Stimulated activated CD8-positive, alpha-beta memory T cell treated with anti-CD3 and anti-CD28 coated beads, Interleukin-12 subunit alpha, Interleukin-12 subunit beta, amount 100 ng/mL, for 1 hour (primary cell): ENCODE measurements around the gene MOB1B.

Source experiments
- DNase-seq: peaks from one replicate; pipeline ENCODE4 v3.0.0-alpha.2; 2020; ENCODE audit warnings: low read depth

The MOB1B gene

DNA sequence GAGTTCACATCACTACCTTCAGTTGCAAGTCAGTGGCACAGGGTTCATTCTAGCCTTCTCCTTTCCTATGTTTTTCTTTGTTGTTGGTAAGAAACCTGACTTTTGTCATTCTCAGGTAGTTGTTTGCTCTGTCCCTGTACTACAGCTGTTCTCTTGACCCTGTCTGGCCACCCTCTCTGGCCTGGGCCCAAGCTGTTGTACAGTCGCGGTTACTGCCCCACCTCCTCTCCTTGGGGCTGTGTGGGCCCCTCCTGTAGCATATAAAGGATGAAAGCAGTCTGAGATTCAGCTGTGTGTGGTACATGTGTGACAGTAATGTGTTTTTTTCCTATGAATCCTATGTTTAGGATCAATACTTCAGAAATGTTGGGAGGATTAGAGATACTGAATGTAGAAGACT, 12.5 kb downstream of the MOB1B start:
- no peak for DNase-seq

DNA sequence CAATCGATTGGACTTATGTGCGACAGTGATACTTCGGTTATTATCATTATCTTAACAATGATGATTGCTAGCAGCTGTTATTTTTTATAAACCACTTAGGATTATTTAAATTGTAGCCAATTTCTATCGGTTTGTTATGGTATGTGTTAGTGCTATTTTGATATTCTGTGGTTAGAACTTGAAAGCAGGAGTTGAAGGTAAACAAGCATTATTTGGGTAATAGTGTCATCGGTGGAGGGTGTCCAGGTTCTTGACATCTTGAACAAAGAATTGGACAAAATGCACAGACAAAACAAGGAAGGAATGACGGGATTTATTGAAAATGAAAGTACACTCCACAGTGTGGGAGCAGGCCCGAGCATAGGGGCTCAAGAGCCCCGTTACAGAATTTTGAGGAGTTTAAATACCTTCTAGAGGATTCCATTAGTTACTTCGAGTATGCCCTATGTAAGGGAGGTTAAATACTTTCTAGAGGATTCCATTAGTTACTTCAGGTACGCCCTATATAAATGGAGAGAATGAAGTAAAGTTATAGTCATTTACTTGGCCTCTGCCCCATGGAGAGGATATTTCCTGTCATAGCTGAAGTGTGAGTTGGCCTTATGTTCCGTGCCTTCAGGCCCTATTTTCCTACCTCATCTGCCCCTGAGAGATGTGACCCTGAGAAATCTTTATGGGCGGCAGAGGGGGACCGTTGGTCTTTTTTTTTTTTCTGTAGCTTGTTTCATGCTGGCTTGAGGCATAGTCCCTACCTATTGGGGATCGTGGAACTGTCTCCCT, 13.1 kb downstream of the MOB1B start:
- no peak for DNase-seq

DNA sequence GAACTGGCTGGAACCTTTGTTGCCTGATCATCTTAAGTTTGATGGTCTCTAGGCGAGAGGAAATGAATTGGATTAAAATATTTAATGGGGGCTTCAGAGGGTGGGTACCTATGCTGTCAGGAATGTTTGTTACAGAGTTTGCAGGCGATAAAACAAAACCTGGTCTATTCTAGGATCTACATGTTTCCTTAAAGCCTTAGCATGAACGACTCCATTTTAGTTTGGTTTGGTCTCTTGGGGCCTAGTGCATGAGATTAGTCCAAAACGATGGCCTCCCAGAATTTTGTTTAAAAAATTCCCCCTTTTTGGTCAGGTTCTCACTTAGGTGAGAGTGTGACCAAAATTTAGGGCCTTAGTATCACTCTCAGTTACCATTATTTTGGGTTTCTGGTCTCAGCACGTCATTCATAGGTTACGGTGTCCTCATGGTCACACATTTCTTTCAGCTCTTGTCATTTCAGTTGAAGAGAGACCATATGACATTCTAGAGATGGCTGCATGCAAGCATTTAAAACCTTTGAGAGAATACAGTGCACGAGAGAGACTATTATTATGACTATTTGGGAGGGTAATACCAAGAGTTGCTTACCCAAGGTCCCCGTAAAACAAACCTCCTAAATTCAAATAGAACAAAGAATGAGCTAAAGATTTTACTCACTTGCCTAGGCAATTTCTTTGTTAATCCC, 13.8 kb downstream of the MOB1B start:
- no peak for DNase-seq

- DNase-seq, result no peak
These were observed 18.4 kb downstream of the MOB1B start for GRCh38 chr4:70920592-70920991.

DNA sequence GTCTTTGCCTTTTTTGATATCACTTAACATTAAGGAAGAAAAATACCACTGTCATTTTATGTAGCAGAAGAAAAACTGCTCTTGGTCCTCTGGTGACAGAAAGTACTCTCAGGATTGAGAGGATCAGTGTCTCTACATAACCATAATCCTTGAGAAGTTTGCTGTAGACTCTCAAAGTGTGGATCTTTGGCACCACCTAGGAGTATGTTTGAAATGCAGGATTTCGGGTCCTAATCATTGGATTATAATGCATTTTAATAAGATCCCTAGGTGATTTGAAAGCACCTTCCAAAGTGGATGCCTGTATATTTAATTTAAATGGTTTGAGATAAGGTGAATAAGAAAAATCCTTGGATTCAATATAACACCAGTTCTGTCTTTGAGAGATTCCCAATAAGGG, 23.2 kb downstream of the MOB1B start:
- no peak for DNase-seq

DNA sequence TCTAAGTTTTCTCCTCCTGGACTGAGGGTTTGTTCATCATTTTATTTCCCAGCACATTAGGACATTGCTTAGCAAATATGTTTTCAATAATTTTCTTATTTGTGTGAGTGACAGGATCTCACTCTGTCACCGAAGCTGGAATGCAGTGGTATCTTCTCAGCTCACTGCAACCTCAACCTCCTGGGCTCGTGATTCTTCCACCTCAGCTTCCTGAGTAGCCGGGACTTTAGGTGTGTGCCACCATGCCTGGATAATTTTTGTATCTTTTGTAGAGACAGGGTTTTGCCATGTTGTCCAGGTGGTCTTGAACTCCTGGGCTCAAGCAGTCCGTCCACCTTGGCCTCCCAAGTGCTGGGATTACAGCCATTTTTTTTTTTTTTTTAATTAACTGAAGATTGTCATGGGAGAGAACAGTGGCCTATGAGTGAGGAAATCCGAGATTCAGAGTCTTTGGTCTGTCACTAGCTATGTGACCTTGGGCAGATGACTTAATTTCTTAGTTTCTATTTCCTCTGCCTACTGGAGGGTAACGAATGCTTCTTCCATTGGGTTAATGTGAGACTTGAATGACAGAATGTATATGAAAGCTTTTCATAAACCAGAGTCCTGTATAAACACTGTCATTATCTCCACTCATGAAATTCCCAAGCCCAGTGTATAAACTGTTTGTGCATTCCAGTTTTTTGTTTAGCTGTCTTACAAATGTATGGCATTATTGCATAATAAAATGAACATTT, 23.9 kb downstream of the MOB1B start:
- DNase-seq, result no peak

GRCh38 chr4:70927502-70928137, 25.5 kb downstream of the MOB1B start:
- no peak for DNase-seq

DNA sequence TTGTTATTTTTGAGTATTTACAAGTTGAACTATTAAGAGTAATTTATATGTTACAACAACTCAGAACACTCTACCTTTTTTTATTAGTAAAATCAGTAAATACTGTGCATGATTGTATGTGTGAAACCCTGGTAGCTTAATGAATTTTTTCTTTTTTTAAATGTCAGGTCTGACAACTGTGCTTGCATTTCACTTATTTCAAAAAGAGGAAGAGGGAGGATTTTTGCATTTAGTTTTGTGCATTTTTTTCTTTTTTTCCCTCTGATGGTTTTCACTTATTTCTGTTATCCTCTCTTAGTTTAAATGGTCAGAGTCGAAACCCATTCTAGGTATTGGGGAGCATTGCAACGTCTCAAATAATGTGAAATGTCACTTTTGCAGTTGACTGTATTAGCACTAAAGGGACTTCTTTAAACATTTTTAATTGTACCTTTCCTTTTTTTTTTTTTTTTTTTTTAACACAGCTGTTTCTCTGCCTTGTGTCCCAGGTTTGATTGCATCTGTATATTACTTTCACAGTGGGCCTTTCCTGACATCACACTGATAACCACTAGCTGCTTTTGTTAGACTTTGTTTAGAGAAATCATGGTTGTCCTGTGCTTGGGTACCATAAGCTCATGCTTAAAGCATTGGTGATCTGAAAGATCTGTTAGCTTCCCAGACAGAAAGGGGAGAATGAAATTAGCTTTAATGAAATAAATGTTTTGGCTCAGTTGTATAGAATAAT, 28.5 kb downstream of the MOB1B start:
- DNase-seq, result no peak

- DNase-seq, result no peak
These were observed 29.2 kb downstream of the MOB1B start for GRCh38 chr4:70931347-70931746.

- no peak for DNase-seq
These were observed 30.8 kb downstream of the MOB1B start for GRCh38 chr4:70932984-70933383.

DNA sequence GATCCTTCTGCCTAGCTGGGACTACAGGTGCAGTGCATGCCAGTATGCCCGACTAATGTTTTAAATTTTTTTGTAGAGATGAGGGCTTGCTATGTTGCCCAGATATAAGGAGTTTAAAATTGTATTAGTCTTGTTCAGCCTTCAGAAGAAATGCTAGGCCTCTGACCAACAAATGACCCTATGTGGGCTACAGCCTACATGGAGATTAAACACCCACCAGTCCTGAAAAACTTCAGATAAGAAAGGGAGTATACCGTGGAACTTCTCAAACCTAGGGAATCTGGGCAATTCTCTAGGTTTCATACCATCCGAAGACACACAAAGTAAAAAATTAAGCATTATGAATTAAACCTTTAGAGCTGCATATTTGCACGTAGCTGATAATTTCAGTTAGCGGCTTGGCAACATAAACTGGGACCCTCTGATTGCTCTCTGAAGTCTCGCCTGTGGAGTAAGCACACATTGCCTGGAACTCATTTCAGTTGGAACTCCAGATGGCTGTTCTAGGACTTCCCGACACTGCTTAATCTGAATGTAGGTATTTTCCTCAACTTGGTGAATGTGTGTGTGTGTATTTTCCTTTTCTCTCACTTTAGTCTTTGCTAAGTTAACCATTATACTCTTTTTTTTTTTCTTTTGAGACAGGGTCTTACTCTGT, 33.0 kb downstream of the MOB1B start:
- no peak for DNase-seq

- no peak for DNase-seq
These were observed 34.1 kb downstream of the MOB1B start for GRCh38 chr4:70936200-70936787.

DNA sequence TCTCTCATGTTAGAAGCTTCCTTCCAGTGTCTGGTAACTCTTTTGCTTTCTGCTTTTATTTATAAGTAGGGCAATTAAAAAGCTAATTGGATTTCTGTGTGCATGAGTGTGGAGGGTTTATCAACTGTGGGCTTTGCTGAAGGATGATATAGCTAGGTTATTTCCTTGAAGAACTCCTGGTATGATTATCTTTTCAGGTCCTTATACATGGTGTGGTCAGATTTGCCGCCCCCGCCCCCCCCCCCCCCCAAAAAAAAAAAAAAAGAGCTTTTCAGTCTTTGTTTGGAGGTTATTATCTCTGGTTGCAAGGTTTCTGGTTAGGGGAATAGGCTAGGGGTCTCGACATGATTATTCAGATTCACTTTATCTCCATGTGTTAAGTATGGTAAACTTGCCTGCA, 35.9 kb downstream of the MOB1B start:
- no peak for DNase-seq

- DNase-seq, result no peak
These were observed 38.0 kb downstream of the MOB1B start for GRCh38 chr4:70940134-70940533.

GRCh38 chr4:70943114-70943513, 40.9 kb downstream of the MOB1B start:
- no peak for DNase-seq

DNA sequence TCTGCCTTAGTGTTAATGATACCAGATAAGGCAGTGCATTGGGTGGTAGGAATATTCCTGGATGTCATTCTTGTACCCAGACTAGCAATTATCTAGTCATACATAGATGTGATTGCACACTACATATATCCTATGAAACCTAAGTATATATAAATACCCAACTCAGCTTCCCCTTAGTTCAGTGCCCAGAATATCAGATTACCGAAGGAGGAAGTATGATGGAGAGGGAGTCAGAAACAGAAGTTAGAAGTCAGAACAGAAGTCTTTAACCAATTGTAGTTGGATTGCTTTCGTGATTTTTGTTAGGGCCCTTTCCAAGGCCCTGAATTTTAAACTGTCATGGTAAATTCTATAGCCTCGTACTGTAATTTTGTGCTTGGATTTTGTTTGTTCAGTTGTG, 42.9 kb downstream of the MOB1B start:
- no peak for DNase-seq

DNA sequence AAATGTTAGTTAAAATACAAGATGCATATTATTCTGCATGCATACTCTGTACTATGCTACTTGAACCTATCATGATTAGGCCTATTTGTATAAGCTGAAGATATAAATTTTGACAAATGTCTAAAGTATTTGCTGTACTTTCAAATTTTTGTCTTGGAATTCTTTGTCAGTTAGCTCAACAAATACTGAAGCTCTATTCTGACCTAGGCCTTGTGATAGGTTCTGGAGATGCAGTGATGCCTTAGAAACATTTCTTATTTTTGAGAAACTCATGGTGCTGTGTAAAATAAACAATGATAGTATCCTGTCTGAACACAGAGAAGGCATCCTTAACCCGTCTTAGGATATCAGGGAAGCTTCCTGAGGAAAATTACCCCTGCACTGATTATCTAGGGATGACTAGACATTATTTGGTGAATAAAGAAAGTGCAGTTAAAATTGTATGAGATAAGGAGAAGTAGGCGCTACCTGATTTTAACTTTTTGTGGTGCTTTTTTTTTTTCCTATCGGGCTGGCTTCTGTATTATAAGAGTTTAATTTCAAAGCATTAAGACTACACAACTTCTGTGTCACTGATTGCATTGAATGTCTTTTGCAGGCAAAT, 43.4 kb downstream of the MOB1B start:
- DNase-seq, result no peak

DNA sequence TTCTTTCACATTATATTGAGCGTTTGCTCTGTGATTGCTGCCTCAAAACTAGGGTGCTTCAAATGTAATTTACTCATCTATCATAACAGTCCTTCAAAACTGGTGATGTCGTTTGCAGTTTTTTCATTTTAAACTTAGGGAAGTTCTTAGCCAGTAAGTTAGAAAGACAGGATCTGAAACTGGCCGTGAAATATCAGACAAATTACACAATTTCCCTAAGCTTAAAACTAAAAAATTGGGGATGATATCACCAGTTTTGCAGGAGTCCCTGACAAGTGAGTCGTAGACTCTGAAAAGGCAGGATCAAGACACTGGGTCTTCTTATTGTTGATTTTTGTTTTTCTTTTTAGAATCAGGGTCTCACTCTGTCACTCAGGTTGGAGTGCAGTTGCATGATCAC, 44.8 kb downstream of the MOB1B start:
- no peak for DNase-seq

DNA sequence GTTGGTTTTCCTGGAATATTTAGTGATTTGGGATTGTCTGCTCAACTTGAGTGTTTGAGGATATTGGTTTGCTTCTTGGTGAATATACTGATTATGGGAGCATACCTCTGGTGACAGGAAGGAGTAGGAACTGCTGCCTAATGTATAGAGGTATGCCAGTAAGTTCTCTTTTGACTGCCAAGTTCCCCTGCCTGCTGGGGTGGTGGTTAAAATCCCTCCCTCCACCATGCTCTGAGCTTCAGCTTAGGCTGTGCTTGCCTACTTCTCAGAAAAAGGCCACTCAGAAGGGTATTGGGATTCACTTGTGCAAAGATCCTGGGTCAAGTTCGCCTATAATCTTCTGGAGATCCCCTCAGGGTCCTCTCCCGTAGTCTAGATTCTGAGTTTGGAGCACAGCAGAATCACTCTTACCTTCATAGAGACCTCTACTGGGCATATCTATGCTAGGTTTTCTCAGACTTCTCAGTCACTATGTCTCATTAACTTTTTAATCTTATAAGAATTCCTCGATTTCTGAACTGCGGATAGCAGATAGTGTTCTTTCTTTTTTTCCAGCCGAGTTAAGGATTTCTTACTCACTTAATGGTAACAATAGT, 46.6 kb downstream of the MOB1B start:
- no peak for DNase-seq

DNA sequence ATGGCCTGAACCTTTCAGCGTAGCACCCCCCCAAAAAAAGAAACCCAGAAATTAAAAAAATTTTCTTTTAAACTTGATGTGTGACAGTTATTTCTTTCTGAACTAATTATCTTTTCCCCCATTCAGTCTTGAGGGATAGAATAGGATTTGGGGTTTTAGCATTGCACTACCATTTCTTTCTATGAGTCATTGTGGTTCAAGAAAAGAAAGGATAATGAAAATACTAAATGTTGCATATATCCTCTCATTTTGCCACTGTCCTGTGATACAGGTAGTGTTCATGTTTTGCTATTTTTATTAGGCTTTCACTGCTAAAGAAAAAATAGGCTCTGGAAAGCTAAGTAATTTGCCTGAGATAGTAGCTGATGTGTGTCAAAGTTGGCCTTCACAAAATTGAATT, 51.9 kb downstream of the MOB1B start:
- DNase-seq, result no peak
